ENCODE data around the gene ASIC2.

GRCh38 chr17:33207231-33207630, 85.9 kb downstream of the ASIC2 start:
- TF ChIP-seq CTCF (conservative IDR thresholded peaks at IDR 0.05) (no peak), EZH2 (IDR thresholded peaks at IDR 0.05; ENCODE audit: low read depth) (no peak)
